ENCODE results near the gene SMARCD1.
"Not testable (repeated sequence)": the region's sequence is repeated elsewhere in the genome, so short reads cannot be mapped to it uniquely, and the experiment has no call there.

SMARCD1 gene

DNA sequence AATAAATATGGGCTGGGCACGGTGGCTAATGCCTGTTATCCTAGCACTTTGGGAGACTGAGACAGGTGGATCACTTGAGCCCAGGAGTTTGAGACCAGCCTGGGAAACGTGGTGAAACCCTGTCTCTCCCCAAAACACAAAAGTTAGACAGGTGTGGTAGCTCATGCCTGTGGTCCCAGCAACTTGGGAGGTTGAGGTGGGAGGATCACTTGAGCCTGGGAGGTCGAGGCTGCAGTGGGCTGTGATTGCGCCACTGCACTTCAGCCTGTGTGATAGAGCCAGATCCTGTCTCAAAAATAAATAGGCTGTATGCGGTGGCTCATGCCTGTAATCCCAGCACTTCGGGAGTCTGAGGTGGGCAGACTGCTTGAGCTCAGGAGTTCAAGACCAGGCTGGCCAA is 62.9 kb downstream of the SMARCD1 start:
- DNase-seq: not testable (repeated sequence)

DNA sequence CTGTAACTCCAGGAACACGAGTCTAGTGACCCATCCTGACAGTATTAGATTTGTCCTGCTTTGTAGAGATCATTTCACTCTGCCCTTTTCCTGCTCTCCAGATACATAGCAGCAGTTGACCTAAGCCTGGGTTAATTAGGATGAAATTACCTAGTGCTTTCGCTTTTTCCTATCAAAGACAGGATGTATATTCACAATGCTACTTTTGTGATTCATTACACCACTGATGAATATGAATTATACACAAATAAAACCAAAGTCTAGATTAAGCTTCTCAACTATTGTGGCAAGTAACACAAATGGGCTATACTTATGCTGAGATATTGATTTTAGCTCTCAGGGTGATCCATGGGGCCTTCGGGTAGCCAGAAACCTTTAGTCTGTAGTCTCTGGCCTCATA is 64.2 kb downstream of the SMARCD1 start:
- no peak for DNase-seq
